Ishikawa (cell line): ENCODE measurements around the gene TMEM272.

Source experiments
- CREB1 ChIP-seq: IDR thresholded peaks from 2 replicates; pipeline ENCODE4 v1.6.1; 2012; ENCODE audit warnings: low read depth
- RAD21 ChIP-seq: IDR thresholded peaks from 2 replicates; pipeline ENCODE4 v1.6.1; 2012; ENCODE audit warnings: low read depth
- TAF1 ChIP-seq: IDR thresholded peaks from 2 replicates; pipeline ENCODE4 v1.6.1; 2012; ENCODE audit warnings: low read depth, mild to moderate bottlenecking
- TEAD4 ChIP-seq: IDR thresholded peaks from 2 replicates; pipeline ENCODE4 v1.6.1; 2012
- ZBTB7A ChIP-seq: IDR thresholded peaks from 2 replicates; pipeline ENCODE4 v1.6.1; 2012; ENCODE audit warnings: low read depth

DNA sequence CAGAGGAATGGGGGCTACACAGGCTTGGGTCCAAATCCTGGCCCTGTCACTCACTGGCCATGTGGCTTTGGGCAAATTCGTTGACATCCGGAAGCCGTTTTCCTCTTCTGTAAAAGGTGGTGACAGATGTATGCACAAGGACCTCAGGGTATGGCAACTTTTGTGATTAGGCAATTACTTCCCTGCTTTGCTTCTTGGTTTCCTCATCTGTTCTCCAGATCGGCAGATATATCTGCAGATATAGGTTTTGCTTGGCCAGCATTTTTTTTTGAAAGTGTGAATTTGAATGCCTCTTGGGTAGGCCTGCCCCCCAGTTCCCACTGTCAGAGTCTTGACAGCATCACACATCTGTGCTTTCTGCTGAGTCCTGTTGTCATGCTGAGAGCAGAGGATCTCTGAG lies 17.7 kb downstream of the TMEM272 start:
- TF ChIP-seq ZBTB7A (no peak), TEAD4 (no peak), RAD21 (no peak), TAF1 (no peak), CREB1 (no peak)
